H1 (cell line): ENCODE measurements around the gene RNF224. TPM values are rescaled to one million over a fixed set of nuclear protein-coding genes. Genes with fewer than 3 reads are reported as not detected.
A peak's percentile ranks its signal among the peaks of the same experiment; 100 is the strongest.

ENCODE experiments used
- CTCF ChIA-PET: fragments of 300-600 bp; sonication (Branson Sonifier 250); formaldehyde crosslinking; loops from one replicate; lab custom pipeline; 2021; ENCODE audit not compliant: partially characterized antibody; lab: Charles Lee
- POLR2A ChIA-PET: fragments of 300-600 bp; sonication (Branson Sonifier 250); formaldehyde crosslinking; loops from one replicate; lab custom pipeline; 2021; ENCODE audit warnings: inconsistent platforms; ENCODE audit not compliant: partially characterized antibody; lab: Charles Lee
- DNase-seq, 2 experiments: peaks; one replicate each; pipeline versions ENCODE4 v3.0.0 to v3.0.0-alpha.2; 2010 to 2022; ENCODE audit warnings: low spot score in 2 of 2, low read depth in 1 of 2, mixed read lengths in 1 of 2
- FAIRE-seq: peaks from 2 replicates; lab custom pipeline; 2011; peaks lifted over from hg19 to GRCh38; lab: Jason Lieb, UNC
- H2AFZ ChIP-seq: 2 replicates; pipeline ENCODE4 v1.8.1; 2012; ENCODE audit warnings: low read length, inconsistent platforms
- H2AK5ac ChIP-seq: 2 replicates; pipeline ENCODE4 v1.6.1; 2013; ENCODE audit warnings: low read depth, low read length
- H2BK120ac ChIP-seq: replicated peaks from 2 replicates; pipeline ENCODE3; 2013; ENCODE audit warnings: low read depth, low read length, inconsistent platforms
- H2BK12ac ChIP-seq: 2 replicates; pipeline ENCODE4 v1.6.1; 2013; ENCODE audit warnings: low read depth, low read length
- H2BK15ac ChIP-seq: 2 replicates; pipeline ENCODE4 v1.6.1; 2013; ENCODE audit warnings: low read length
- H2BK20ac ChIP-seq: 2 replicates; pipeline ENCODE4 v1.6.1; 2013; ENCODE audit warnings: low read length
- H2BK5ac ChIP-seq: 2 replicates; pipeline ENCODE4 v1.6.1; 2013; ENCODE audit warnings: low read depth, low read length
- H3K14ac ChIP-seq: 2 replicates; pipeline ENCODE4 v1.6.1; 2013; ENCODE audit warnings: inconsistent platforms; ENCODE audit not compliant: insufficient read length
- H3K18ac ChIP-seq: 2 replicates; pipeline ENCODE4 v1.6.1; 2013; ENCODE audit warnings: low read length; ENCODE audit errors: extremely low read depth
- H3K23ac ChIP-seq: 2 replicates; pipeline ENCODE4 v1.6.1; 2013; ENCODE audit warnings: inconsistent platforms; ENCODE audit not compliant: insufficient read length
- H3K23me2 ChIP-seq: 2 replicates; pipeline ENCODE4 v1.6.1; 2013; ENCODE audit warnings: low read depth, low read length
- H3K27ac ChIP-seq: 2 replicates; pipeline ENCODE4 v1.6.1; 2011; ENCODE audit warnings: low read depth, low read length, inconsistent platforms
- H3K27me3 ChIP-seq, 4 experiments: replicated peaks in 1 of 4; 1 replicate in 1 of 4; 2 replicates in 3 of 4; pipeline versions ENCODE4 v1.6.1 to v1.8.1; 2011 to 2013; ENCODE audit warnings: low read length in 3 of 4, mild to moderate bottlenecking in 3 of 4, inconsistent platforms in 2 of 4, mixed read lengths in 2 of 4, moderate library complexity in 1 of 4; ENCODE audit not compliant: control insufficient read depth in 3 of 4, insufficient read depth in 3 of 4; ENCODE audit errors: extremely low read depth in 1 of 4
- H3K36me3 ChIP-seq, 4 experiments: 2 replicates each; pipeline versions ENCODE4 v1.6.1 to v1.8.1; 2011 to 2013; ENCODE audit warnings: mild to moderate bottlenecking in 4 of 4, low read length in 3 of 4, moderate library complexity in 2 of 4, control low read depth in 1 of 4, inconsistent platforms in 1 of 4; ENCODE audit not compliant: insufficient read depth in 4 of 4, control insufficient read depth in 2 of 4
- H3K4ac ChIP-seq: replicated peaks from 2 replicates; pipeline ENCODE3; 2013; ENCODE audit warnings: low read length, low read depth, mixed read lengths, inconsistent platforms; ENCODE audit not compliant: insufficient read length
- H3K4me1 ChIP-seq, 4 experiments: replicated peaks in 1 of 4; 1 replicate in 1 of 4; 2 replicates in 3 of 4; pipeline versions ENCODE4 v1.6.1 to v1.8.1; 2011 to 2013; ENCODE audit warnings: low read length in 3 of 4, inconsistent platforms in 2 of 4, mixed read lengths in 1 of 4; ENCODE audit not compliant: insufficient read depth in 4 of 4, control insufficient read depth in 3 of 4
- H3K4me2 ChIP-seq, 2 experiments: 2 replicates each; pipeline versions ENCODE4 v1.6.1 to v1.8.1; 2011 to 2013; ENCODE audit warnings: low read depth in 2 of 2, low read length in 2 of 2, control low read depth in 1 of 2, inconsistent platforms in 1 of 2, mild to moderate bottlenecking in 1 of 2; ENCODE audit not compliant: insufficient read depth in 1 of 2
- H3K4me3 ChIP-seq, 4 experiments: fragments of 200-600, 300-600 bp in 1 of 4; sonication (generic), shearing (Covaris generic), sonication (Bioruptor Twin) in 1 of 4; 2 replicates each; pipeline versions ENCODE4 v1.5.1 to v1.8.1; 2011 to 2016; ENCODE audit warnings: low read length in 4 of 4, low read depth in 3 of 4, control low read depth in 2 of 4, inconsistent platforms in 2 of 4, mild to moderate bottlenecking in 2 of 4, mixed read lengths in 1 of 4, moderate library complexity in 1 of 4; ENCODE audit not compliant: insufficient read depth in 2 of 4; ENCODE audit errors: extremely low read depth in 1 of 4
- H3K56ac ChIP-seq: replicated peaks from 2 replicates; pipeline ENCODE3; 2013; ENCODE audit warnings: low read depth, mild to moderate bottlenecking, mixed read lengths, low read length, inconsistent platforms; ENCODE audit not compliant: insufficient read length
- H3K79me1 ChIP-seq: 2 replicates; pipeline ENCODE4 v1.6.1; 2013; ENCODE audit warnings: low read depth, low read length, control low read depth
- H3K79me2 ChIP-seq, 2 experiments: 2 replicates each; pipeline versions ENCODE4 v1.6.1 to v1.8.1; 2012 to 2013; ENCODE audit warnings: low read length in 2 of 2, mild to moderate bottlenecking in 2 of 2, inconsistent platforms in 1 of 2; ENCODE audit not compliant: insufficient read depth in 2 of 2, control insufficient read depth in 1 of 2
- H3K9ac ChIP-seq, 4 experiments: replicated peaks in 1 of 4; 1 replicate in 1 of 4; 2 replicates in 3 of 4; pipeline versions ENCODE4 v1.6.1 to v1.8.1; 2011 to 2013; ENCODE audit warnings: low read depth in 3 of 4, low read length in 3 of 4, control low read depth in 2 of 4, mild to moderate bottlenecking in 2 of 4, moderate library complexity in 2 of 4, inconsistent platforms in 1 of 4; ENCODE audit errors: extremely low read depth in 1 of 4
- H3K9me3 ChIP-seq, 2 experiments: 2 replicates each; pipeline versions ENCODE4 v1.6.1 to v1.8.1; 2012 to 2013; ENCODE audit warnings: mild to moderate bottlenecking in 2 of 2, moderate library complexity in 2 of 2, control low read depth in 1 of 2, inconsistent platforms in 1 of 2, low read depth in 1 of 2, low read length in 1 of 2, mixed read lengths in 1 of 2; ENCODE audit not compliant: insufficient read depth in 2 of 2
- H4K20me1 ChIP-seq, 2 experiments: replicated peaks in 1 of 2; 2 replicates each; pipeline versions ENCODE3 to v1.8.1; 2011 to 2013; ENCODE audit warnings: inconsistent platforms in 2 of 2, low read length in 2 of 2, mild to moderate bottlenecking in 1 of 2; ENCODE audit not compliant: insufficient read depth in 2 of 2, control insufficient read depth in 1 of 2
- H4K5ac ChIP-seq: 2 replicates; pipeline ENCODE4 v1.6.1; 2013; ENCODE audit warnings: low read length, low read depth, mixed read lengths, inconsistent platforms; ENCODE audit not compliant: insufficient read length
- H4K8ac ChIP-seq: 2 replicates; pipeline ENCODE4 v1.8.0; 2013; ENCODE audit warnings: mild to moderate bottlenecking, moderate library complexity, low read length, inconsistent platforms; ENCODE audit not compliant: insufficient read depth; ENCODE audit errors: extremely low read depth
- H4K91ac ChIP-seq: replicated peaks from 2 replicates; pipeline ENCODE3; 2013; ENCODE audit warnings: low read length, mixed read lengths, inconsistent platforms; ENCODE audit not compliant: insufficient read length
- BCL11A ChIP-seq, 2 experiments: IDR thresholded peaks; one replicate each; pipeline ENCODE4 v1.6.1; 2011; ENCODE audit warnings: low read depth in 2 of 2, low read length in 2 of 2, mild to moderate bottlenecking in 2 of 2
- HDAC6 ChIP-seq: IDR thresholded peaks from one replicate; pipeline ENCODE4 v1.7.1; 2012; ENCODE audit warnings: low read depth, mild to moderate bottlenecking, inconsistent platforms, low read length, moderate library complexity
- KDM1A ChIP-seq: fragments of 200-600, 300-600 bp; sonication (generic); IDR thresholded peaks from 2 replicates; pipeline ENCODE4 v1.7.1; 2016; ENCODE audit warnings: mild to moderate bottlenecking, low read length, borderline replicate concordance
- MAX ChIP-seq: IDR thresholded peaks from 2 replicates; pipeline ENCODE4 v1.6.1; 2012; ENCODE audit warnings: inconsistent platforms
- NRF1 ChIP-seq: IDR thresholded peaks from 2 replicates; pipeline ENCODE4 v1.6.1; 2011; ENCODE audit warnings: mild to moderate bottlenecking, low read depth, low read length, improper control_type of control experiment
- SIX5 ChIP-seq: IDR thresholded peaks from 2 replicates; pipeline ENCODE4 v1.6.1; 2011; ENCODE audit warnings: mild to moderate bottlenecking, low read depth, low read length
- WGBS, 2 experiments: shearing (Covaris generic) in 1 of 2; methylation state at CpG; one replicate each; pipeline versions ENCODE4 v1.1.6 to v1.1.7; 2013 to 2015; ENCODE audit warnings: low lambda C conversion rate in 2 of 2, mixed read lengths in 2 of 2, inconsistent platforms in 1 of 2, low coverage in 1 of 2, missing lambda C conversion rate in 1 of 2; ENCODE audit not compliant: insufficient replicate concordance in 2 of 2, insufficient coverage in 1 of 2, insufficient read length in 1 of 2; ENCODE audit errors: extremely low coverage in 1 of 2, missing lambda C conversion rate in 1 of 2; 5-methylcytosine and 5-hydroxymethylcytosine counted together
- polyA plus RNA-seq, 7 experiments: library from polyadenylated mRNA; depleted of rRNA in 3 of 7; stranded (reverse) in 5 of 7; unstranded in 2 of 7; fragments of >200 nt in 5 of 7; fragments of 200-250 nt in 2 of 7; gene quantifications; 1 replicate in 5 of 7; 2 replicates in 1 of 7; 4 replicates in 1 of 7; pipeline versions ENCODE4 v1.2.1 to v1.2.3, GENCODE V29; 2011 to 2013; ENCODE audit warnings: missing spikeins in 2 of 7, mixed read lengths in 2 of 7
- total RNA-seq: library from RNA; stranded (reverse); fragmentation: NEBNext Ultra II Directional; extraction: Animal tissue kit (Norgen Biotek cat#: 25700); gene quantifications from 2 replicates; pipeline ENCODE4 v1.2.1, GENCODE V29; 2021

RNF224 gene
- total and polyA plus RNA-seq, 2 of the 8 experiments (the other 6 are each of a cell fraction or from before 2014, with no cell fraction given): 0.24 TPM; not detected in 1

GRCh38 chr9:137233143-137233980, 6.1 kb downstream of the RNF224 start:
- H3K36me3 ChIP-seq: no peaks in the 10 kb centered on the region
- H4K8ac ChIP-seq: peak overlapping the region; percentile 51; the same call in 1 of the 2 replicates
- H2AFZ ChIP-seq: no peak overlapping the region
- H2BK15ac ChIP-seq: no peak overlapping the region
- H3K79me2 ChIP-seq: no peaks in the 10 kb centered on the region
- DNase-seq (no peak), FAIRE-seq (no peak)
- H3K56ac ChIP-seq: no peak overlapping the region
- no peak overlapping the region for H4K91ac ChIP-seq
- WGBS, 2 experiments: 84% methylated on average over 15 of the region's 40 CpGs; no CpG with 5 or more reads in 1 of the 2 experiments
- H3K9ac ChIP-seq: no peak overlapping the region
- H3K14ac ChIP-seq: no peak overlapping the region
- H4K20me1 ChIP-seq: peaks cover under 1 to 6% of the 10 kb centered on the region in 2 experiments
- no peak overlapping the region for H3K27ac ChIP-seq
- ChIA-PET CTCF (interaction anchor here (0.6 to 20.2 kb wide), 8 partner anchors 11 to 204 kb away, joined by 3 to 204 read pairs (median 4); partner anchors contain the start of genes ANAPC2, NDOR1, SSNA1 and TMEM203), POLR2A (interaction anchor here (0.6 to 69.9 kb wide), 3 partner anchors 2 to 534 kb away, joined by 3 to 1462 read pairs (median 1462); partner anchors contain the start of genes CYSRT1, NDOR1, NELFB and RNF208)
- no peak overlapping the region for H4K5ac ChIP-seq
- peaks cover 0 to 17% (median 8%) of the 10 kb centered on the region in 4 experiments; a peak in 6 of 7 replicates for H3K4me1 ChIP-seq
- H3K4ac ChIP-seq: no peak overlapping the region
- no peak overlapping the region for H2BK12ac ChIP-seq
- H3K79me1 ChIP-seq: no peaks in the 10 kb centered on the region
- no peaks in the 10 kb centered on the region; a peak in 1 of 7 replicates for H3K27me3 ChIP-seq
- no peak overlapping the region for H2BK120ac ChIP-seq
- H3K4me3 ChIP-seq: no peak overlapping the region
- H2BK5ac ChIP-seq: no peak overlapping the region
- no peaks in the 10 kb centered on the region for H3K23me2 ChIP-seq
- H3K18ac ChIP-seq: no peak overlapping the region
- no peak overlapping the region for H2BK20ac ChIP-seq
- H3K23ac ChIP-seq: no peak overlapping the region
- H2AK5ac ChIP-seq: no peak overlapping the region
- no peak overlapping the region for H3K4me2 ChIP-seq
- H3K9me3 ChIP-seq: no peaks in the 10 kb centered on the region
- TF ChIP-seq HDAC6 (no peak), BCL11A (IDR thresholded peaks at IDR 0.05; ENCODE audit: low read depth in 2 of 2, low read length in 2 of 2) (no peak), MAX (no peak), SIX5 (no peak), KDM1A (no peak), NRF1 (no peak)
